Activated naive CD4-positive, alpha-beta T cell treated with anti-CD3 and anti-CD28 coated beads, Interleukin-2, amount 10 ng/mL, durations not matched to agents 7 days and 5 days (primary cell): ENCODE measurements around the gene TET2.

Experiments
- CTCF ChIA-PET: fragments of 350-600 bp; sonication (Branson Sonifier 250); formaldehyde crosslinking; loops from one replicate; lab custom pipeline; 2021; ENCODE audit warnings: antibody characterized with exemption; lab: Charles Lee
- DNase-seq: peaks from one replicate; pipeline ENCODE4 v3.0.0-alpha.2; 2020
- H3K27ac Mint-ChIP-seq: one replicate; pipeline ENCODE4 v1.8.0; 2021; ENCODE audit warnings: mild to moderate bottlenecking, moderate library complexity, mixed read lengths
- H3K27me3 Mint-ChIP-seq: one replicate; pipeline ENCODE4 v1.8.0; 2021; ENCODE audit warnings: mild to moderate bottlenecking, mixed read lengths
- H3K36me3 Mint-ChIP-seq: one replicate; pipeline ENCODE4 v1.8.0; 2021; ENCODE audit warnings: mixed read lengths
- H3K4me1 Mint-ChIP-seq: one replicate; pipeline ENCODE4 v1.8.0; 2021; ENCODE audit warnings: mixed read lengths
- H3K4me3 Mint-ChIP-seq: one replicate; pipeline ENCODE4 v1.8.0; 2021; ENCODE audit warnings: mild to moderate bottlenecking, moderate library complexity, mixed read lengths
- H3K9me3 Mint-ChIP-seq: one replicate; pipeline ENCODE4 v1.8.0; 2021; ENCODE audit warnings: mixed read lengths

Gene TET2

DNA sequence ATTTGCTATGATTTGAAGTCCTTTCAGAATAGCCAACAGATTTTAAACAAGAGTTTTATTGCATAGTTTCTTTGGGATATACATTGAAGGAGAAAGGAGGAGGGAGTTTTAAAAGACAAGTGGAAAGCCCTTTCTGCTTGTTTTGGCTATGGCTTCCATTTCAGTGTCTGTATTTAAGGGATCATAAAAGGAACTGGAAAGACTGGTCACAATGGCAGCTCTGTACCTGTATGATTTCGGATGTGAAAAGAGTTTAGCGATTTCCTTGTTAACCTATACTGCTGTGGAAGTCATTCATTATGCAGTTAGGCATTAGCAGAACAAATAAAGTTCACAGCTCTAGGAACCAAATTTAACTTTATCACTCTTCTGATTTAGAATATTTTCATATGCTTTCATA lies 60.7 kb downstream of the TET2 start:
- H3K4me3 Mint-ChIP-seq, result no peak overlapping the region
- H3K4me1 Mint-ChIP-seq, result no peaks in the 10 kb centered on the region
- no peaks in the 10 kb centered on the region for H3K27me3 Mint-ChIP-seq
- no peaks in the 10 kb centered on the region for H3K9me3 Mint-ChIP-seq
- CTCF ChIA-PET, result no interaction called here
- no peak overlapping the region for H3K27ac Mint-ChIP-seq
- DNase-seq, result no peak
- peaks cover 28% of the 10 kb centered on the region for H3K36me3 Mint-ChIP-seq

DNA sequence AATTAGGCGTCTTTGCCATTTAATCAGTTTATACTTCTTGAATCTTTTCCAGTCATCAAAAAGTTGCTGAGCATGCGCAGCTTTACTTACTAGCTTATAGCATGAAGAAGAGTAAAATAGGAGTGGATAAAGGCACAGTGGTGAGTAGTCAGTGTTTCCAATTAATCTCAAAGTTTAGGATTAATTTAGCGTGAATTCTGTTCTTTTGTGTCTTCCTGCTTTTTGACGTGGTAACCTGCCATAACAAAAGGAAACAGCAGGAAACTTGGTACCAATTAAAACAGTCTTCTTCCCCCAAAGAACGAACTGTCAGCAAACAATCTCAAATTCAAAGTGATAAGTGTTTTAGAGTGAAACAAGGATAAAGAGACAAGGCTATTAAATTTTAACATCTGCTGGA lies 61.9 kb downstream of the TET2 start:
- H3K27ac Mint-ChIP-seq, result no peak overlapping the region
- DNase-seq, result no peak
- no peaks in the 10 kb centered on the region for H3K4me1 Mint-ChIP-seq
- H3K27me3 Mint-ChIP-seq, result no peaks in the 10 kb centered on the region
- H3K9me3 Mint-ChIP-seq, result no peaks in the 10 kb centered on the region
- peaks cover 28% of the 10 kb centered on the region for H3K36me3 Mint-ChIP-seq
- CTCF ChIA-PET, result no interaction called here
- no peak overlapping the region for H3K4me3 Mint-ChIP-seq

DNA sequence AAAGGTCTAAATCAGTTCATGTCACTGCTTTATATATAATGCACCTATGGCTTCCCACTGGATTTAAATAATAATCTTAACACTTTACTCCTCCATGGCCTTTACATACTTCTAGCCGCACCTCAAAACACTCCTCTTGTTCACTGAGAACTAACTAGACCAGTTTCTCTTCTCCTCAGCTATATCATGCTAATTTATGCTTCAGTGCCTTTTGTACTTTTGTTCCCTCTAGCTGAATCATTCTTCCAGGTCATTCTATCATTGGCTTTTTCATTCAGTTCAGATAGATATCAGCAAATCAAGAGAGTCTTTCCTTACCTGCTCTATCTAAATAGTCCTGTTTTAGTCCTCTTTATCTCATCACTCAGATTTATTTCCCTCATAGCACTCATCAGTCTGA lies 64.2 kb downstream of the TET2 start:
- Mint-ChIP-seq H3K4me1 (peaks cover 10% of the 10 kb centered on the region), H3K9me3 (no peaks in the 10 kb centered on the region), H3K4me3 (no peak overlapping the region), H3K36me3 (peaks cover 31% of the 10 kb centered on the region), H3K27ac (no peak overlapping the region), H3K27me3 (no peaks in the 10 kb centered on the region)
- CTCF ChIA-PET, result no interaction called here
- no peak for DNase-seq

DNA sequence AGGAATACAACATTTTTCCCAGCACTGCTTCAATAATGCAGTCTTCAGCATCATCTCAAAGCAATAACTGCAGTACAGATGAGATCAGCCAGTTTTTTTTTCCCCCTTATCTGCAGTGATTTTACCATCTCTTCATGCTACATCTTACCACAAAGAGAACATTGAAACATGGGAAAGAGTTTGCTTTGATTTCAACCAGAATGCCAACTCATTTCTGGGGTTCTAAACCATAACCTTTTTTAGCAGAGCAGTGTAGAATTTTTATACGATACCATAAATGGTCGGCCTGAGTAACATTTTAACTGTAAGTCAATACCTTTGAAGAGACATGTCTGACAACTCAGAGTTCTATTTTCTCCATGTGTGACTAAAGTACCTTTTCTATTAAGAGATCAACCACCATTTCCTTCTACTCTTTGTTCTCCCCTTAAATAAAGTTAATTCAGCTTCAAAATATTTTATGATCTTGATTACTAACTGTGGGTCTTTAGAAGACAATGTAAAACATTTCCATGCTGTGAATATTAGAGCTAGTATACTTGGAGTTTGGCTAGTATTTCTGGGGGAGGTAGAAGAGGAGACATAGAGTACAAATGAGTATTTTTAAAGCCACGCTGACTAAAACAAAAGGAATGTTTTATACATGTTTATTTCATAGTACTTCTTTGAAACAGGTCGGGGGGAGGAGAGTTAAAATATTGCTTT lies 69.1 kb downstream of the TET2 start:
- CTCF ChIA-PET, result interaction anchor here (1.4 kb wide), 1 partner anchor 258 kb away, joined by 3 read pairs; the partner anchor contains the start of gene PPA2
- H3K27me3 Mint-ChIP-seq, result no peaks in the 10 kb centered on the region
- H3K4me3 Mint-ChIP-seq, result no peak overlapping the region
- peaks cover 27% of the 10 kb centered on the region for H3K36me3 Mint-ChIP-seq
- DNase-seq, result no peak
- H3K4me1 Mint-ChIP-seq, result peaks cover 15% of the 10 kb centered on the region
- H3K9me3 Mint-ChIP-seq, result no peaks in the 10 kb centered on the region
- no peak overlapping the region for H3K27ac Mint-ChIP-seq

DNA sequence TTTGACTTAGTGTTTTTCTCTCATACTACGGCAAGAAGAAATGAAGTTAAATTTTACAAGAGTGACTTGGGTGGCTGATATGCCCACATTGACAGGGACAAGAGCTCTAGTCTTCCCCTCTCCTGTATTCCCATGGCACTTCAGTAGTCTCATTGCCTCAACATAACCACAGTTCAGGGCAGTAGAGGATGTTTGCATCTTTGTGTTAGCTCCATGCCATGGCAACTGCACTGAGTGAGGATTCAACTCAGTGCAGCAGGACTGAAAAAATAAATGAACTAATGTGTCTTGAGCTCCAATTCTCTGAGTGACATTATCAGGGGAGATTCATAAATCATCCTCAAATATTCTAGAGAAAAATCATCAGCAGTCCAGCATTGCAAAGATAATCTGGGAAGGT lies 78.8 kb downstream of the TET2 start:
- H3K36me3 Mint-ChIP-seq, result peaks cover 3% of the 10 kb centered on the region
- H3K4me1 Mint-ChIP-seq, result no peaks in the 10 kb centered on the region
- no peak overlapping the region for H3K27ac Mint-ChIP-seq
- peaks cover 2% of the 10 kb centered on the region for H3K9me3 Mint-ChIP-seq
- H3K27me3 Mint-ChIP-seq, result no peaks in the 10 kb centered on the region
- no peak for DNase-seq
- CTCF ChIA-PET, result interaction anchor here (0.7 kb wide), 1 partner anchor 247 kb away, joined by 3 read pairs; no protein-coding TSS in a partner anchor
- H3K4me3 Mint-ChIP-seq, result no peak overlapping the region

DNA sequence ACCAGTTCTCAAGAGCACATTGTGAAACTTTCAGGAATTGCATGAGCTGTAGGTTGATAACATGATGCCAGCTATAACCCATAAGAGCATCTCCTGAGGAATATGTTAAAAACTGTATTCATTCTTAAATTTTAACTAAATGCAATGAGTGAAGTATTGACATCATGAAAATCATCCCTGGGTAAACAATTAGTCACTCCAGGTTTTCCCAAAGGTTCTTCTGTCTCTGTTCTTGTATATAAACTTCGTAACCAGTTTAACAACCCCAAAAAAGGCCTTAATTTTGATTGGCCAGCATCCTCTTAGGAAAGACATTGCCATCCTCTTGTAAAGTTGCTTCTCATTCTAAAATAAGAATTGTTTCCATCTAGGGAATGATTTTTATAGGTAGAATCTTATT lies 80.4 kb downstream of the TET2 start:
- CTCF ChIA-PET, result no interaction called here
- no peak overlapping the region for H3K27ac Mint-ChIP-seq
- H3K36me3 Mint-ChIP-seq, result peaks cover 3% of the 10 kb centered on the region
- no peak for DNase-seq
- no peak overlapping the region for H3K4me3 Mint-ChIP-seq
- no peaks in the 10 kb centered on the region for H3K4me1 Mint-ChIP-seq
- H3K9me3 Mint-ChIP-seq, result peaks cover 2% of the 10 kb centered on the region
- H3K27me3 Mint-ChIP-seq, result no peaks in the 10 kb centered on the region

DNA sequence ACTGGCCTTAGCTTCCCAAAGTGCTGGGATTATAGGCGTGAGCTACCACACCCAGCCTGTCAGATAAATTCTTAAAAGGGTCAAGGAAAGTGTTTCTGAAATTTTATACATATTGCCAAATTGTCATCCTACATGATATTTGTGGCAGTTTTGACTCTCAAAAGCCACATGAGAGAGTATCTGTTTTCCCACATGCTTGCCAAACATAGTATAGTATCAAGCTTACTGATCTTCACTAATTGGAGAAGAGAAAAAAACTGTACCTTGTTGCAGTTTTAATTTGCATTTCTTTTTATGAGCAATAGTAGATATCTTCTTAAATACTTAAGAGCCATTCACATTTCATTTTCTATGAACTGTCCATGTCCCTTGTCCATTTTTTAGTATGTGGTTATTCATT lies 83.6 kb downstream of the TET2 start:
- H3K27ac Mint-ChIP-seq, result no peak overlapping the region
- CTCF ChIA-PET, result no interaction called here

DNA sequence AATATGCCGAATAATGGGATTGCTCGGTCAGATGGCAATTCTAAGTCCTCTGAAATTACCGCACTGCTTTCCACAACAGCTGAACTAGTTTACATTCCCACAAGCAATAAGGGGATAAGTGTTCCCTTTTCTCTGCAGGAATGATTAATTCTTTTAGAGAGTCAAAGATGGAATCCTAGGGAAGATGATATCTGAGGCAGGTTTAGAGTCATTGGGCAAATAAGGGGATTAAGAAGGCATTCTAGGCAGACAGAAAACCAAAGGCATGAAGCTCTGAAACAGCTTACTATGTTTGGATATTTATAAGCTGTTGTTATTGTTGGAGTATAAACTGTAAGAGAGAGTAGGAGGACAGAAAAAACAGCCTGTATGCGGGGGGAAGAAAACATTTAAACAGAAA lies 85.7 kb downstream of the TET2 start:
- peaks cover 8% of the 10 kb centered on the region for H3K4me1 Mint-ChIP-seq
- H3K27ac Mint-ChIP-seq, result no peak overlapping the region
- H3K4me3 Mint-ChIP-seq, result no peak overlapping the region
- H3K36me3 Mint-ChIP-seq, result peaks cover 32% of the 10 kb centered on the region
- DNase-seq, result no peak
- CTCF ChIA-PET, result interaction anchor here (1.0 kb wide), 1 partner anchor 27 kb away, joined by 3 read pairs; no protein-coding TSS in a partner anchor
- H3K27me3 Mint-ChIP-seq, result no peaks in the 10 kb centered on the region
- no peaks in the 10 kb centered on the region for H3K9me3 Mint-ChIP-seq

More for the DNA sequence above, 83.6 kb downstream of the TET2 start:
- Mint-ChIP-seq H3K4me3 (no peak overlapping the region), H3K9me3 (no peaks in the 10 kb centered on the region), H3K27me3 (no peaks in the 10 kb centered on the region), H3K4me1 (no peaks in the 10 kb centered on the region), H3K36me3 (peaks cover 16% of the 10 kb centered on the region)
- DNase-seq, result no peak

DNA sequence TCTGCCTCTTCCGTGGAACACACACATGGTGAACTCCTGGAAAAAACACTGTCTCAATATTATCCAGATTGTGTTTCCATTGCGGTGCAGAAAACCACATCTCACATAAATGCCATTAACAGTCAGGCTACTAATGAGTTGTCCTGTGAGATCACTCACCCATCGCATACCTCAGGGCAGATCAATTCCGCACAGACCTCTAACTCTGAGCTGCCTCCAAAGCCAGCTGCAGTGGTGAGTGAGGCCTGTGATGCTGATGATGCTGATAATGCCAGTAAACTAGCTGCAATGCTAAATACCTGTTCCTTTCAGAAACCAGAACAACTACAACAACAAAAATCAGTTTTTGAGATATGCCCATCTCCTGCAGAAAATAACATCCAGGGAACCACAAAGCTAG lies 87.9 kb downstream of the TET2 start:
- Mint-ChIP-seq H3K4me3 (no peak overlapping the region), H3K27me3 (no peaks in the 10 kb centered on the region), H3K36me3 (peaks cover 48% of the 10 kb centered on the region), H3K27ac (no peak overlapping the region), H3K9me3 (no peaks in the 10 kb centered on the region), H3K4me1 (peaks cover 8% of the 10 kb centered on the region)
- no peak for DNase-seq
- CTCF ChIA-PET, result interaction anchor here (0.6 kb wide), 1 partner anchor 1481 kb away, joined by 3 read pairs; no protein-coding TSS in a partner anchor

DNA sequence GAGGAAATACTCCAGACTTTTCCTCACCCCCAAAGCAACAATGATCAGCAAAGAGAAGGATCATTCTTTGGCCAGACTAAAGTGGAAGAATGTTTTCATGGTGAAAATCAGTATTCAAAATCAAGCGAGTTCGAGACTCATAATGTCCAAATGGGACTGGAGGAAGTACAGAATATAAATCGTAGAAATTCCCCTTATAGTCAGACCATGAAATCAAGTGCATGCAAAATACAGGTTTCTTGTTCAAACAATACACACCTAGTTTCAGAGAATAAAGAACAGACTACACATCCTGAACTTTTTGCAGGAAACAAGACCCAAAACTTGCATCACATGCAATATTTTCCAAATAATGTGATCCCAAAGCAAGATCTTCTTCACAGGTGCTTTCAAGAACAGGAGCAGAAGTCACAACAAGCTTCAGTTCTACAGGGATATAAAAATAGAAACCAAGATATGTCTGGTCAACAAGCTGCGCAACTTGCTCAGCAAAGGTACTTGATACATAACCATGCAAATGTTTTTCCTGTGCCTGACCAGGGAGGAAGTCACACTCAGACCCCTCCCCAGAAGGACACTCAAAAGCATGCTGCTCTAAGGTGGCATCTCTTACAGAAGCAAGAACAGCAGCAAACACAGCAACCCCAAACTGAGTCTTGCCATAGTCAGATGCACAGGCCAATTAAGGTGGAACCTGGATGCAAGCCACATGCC lies 89.7 kb downstream of the TET2 start:
- Mint-ChIP-seq H3K27ac (no peak overlapping the region), H3K27me3 (no peaks in the 10 kb centered on the region), H3K36me3 (peaks cover 56% of the 10 kb centered on the region), H3K9me3 (no peaks in the 10 kb centered on the region), H3K4me3 (no peak overlapping the region), H3K4me1 (peaks cover 8% of the 10 kb centered on the region)
- no peak for DNase-seq
- CTCF ChIA-PET, result no interaction called here

DNA sequence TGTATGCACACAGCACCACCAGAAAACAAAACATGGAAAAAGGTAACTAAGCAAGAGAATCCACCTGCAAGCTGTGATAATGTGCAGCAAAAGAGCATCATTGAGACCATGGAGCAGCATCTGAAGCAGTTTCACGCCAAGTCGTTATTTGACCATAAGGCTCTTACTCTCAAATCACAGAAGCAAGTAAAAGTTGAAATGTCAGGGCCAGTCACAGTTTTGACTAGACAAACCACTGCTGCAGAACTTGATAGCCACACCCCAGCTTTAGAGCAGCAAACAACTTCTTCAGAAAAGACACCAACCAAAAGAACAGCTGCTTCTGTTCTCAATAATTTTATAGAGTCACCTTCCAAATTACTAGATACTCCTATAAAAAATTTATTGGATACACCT lies 90.2 kb downstream of the TET2 start:
- Mint-ChIP-seq H3K4me3 (no peak overlapping the region), H3K27me3 (no peaks in the 10 kb centered on the region), H3K36me3 (peaks cover 56% of the 10 kb centered on the region), H3K4me1 (peaks cover 8% of the 10 kb centered on the region), H3K27ac (no peak overlapping the region), H3K9me3 (no peaks in the 10 kb centered on the region)
- CTCF ChIA-PET, result no interaction called here
- DNase-seq, result no peak

DNA sequence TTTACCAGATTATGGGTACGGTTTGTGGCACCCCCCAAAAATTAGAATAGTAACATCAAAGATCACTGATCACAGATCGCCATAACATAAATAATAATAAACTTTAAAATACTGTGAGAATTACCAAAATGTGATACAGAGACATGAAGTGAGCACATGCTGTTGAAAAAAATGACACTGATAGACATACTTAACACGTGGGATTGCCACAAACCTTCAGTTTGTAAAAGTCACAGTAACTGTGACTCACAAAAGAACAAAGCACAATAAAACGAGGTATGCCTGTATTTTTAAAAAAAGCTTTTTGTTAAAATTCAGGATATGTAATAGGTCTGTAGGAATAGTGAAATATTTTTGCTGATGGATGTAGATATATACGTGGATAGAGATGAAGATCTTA lies 93.4 kb downstream of the TET2 start:
- CTCF ChIA-PET, result interaction anchor here (1.3 kb wide), 1 partner anchor 234 kb away, joined by 4 read pairs; the partner anchor contains the start of gene PPA2
- no peak for DNase-seq
- Mint-ChIP-seq H3K27ac (no peak overlapping the region), H3K36me3 (peaks cover 54% of the 10 kb centered on the region), H3K4me1 (peaks cover 8% of the 10 kb centered on the region), H3K9me3 (no peaks in the 10 kb centered on the region), H3K4me3 (no peak overlapping the region), H3K27me3 (no peaks in the 10 kb centered on the region)

DNA sequence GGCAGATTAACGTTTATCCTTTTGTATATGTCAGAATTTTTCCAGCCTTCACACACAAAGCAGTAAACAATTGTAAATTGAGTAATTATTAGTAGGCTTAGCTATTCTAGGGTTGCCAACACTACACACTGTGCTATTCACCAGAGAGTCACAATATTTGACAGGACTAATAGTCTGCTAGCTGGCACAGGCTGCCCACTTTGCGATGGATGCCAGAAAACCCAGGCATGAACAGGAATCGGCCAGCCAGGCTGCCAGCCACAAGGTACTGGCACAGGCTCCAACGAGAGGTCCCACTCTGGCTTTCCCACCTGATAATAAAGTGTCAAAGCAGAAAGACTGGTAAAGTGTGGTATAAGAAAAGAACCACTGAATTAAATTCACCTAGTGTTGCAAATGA lies 94.8 kb downstream of the TET2 start:
- no peak for DNase-seq
- CTCF ChIA-PET, result interaction anchor here (1.3 to 1.6 kb wide), 2 partner anchors 79 to 232 kb away, joined by 3 to 4 read pairs; partner anchors contain the start of gene PPA2
- H3K4me3 Mint-ChIP-seq, result no peak overlapping the region
- peaks cover 40% of the 10 kb centered on the region for H3K36me3 Mint-ChIP-seq
- H3K27ac Mint-ChIP-seq, result no peak overlapping the region
- no peaks in the 10 kb centered on the region for H3K27me3 Mint-ChIP-seq
- no peaks in the 10 kb centered on the region for H3K9me3 Mint-ChIP-seq
- H3K4me1 Mint-ChIP-seq, result no peaks in the 10 kb centered on the region

DNA sequence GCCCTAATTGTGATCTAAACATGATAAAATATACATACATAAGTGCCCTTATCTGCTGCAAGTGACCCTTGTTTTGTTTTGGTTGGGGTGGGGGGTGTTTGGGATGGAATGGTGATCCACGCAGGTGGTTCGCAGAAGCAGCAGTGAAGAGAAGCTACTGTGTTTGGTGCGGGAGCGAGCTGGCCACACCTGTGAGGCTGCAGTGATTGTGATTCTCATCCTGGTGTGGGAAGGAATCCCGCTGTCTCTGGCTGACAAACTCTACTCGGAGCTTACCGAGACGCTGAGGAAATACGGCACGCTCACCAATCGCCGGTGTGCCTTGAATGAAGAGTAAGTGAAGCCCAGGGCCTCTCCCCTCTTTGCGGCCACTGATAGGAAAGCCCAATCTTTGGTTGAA lies 96.8 kb downstream of the TET2 start:
- Mint-ChIP-seq H3K9me3 (no peaks in the 10 kb centered on the region), H3K27me3 (no peaks in the 10 kb centered on the region), H3K36me3 (peaks cover 31% of the 10 kb centered on the region), H3K4me3 (no peak overlapping the region), H3K4me1 (no peaks in the 10 kb centered on the region), H3K27ac (no peak overlapping the region)
- CTCF ChIA-PET, result no interaction called here
- DNase-seq, result no peak

DNA sequence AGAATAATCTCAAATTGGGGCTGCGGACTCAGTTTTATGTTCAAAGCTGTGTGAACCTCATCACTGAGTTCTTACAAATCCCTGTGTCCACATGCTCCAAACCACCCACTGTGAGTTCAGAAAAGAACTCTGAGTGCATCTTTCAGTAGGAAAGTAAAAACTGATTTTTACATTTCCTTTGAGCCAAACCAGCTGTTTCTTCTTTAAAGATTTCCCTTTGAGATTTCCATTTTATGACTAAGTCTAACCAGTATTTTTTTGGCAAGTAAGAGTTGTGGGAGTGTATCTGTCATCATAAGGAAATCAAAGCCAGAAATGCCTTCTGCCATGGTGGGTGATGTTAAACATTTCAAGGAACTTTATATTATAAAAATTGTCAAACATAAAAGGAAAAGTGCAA lies 100.0 kb downstream of the TET2 start:
- CTCF ChIA-PET, result no interaction called here
- H3K4me3 Mint-ChIP-seq, result no peak overlapping the region
- H3K27ac Mint-ChIP-seq, result no peak overlapping the region
- DNase-seq, result no peak
- no peaks in the 10 kb centered on the region for H3K9me3 Mint-ChIP-seq
- no peaks in the 10 kb centered on the region for H3K27me3 Mint-ChIP-seq
- peaks cover 27% of the 10 kb centered on the region for H3K36me3 Mint-ChIP-seq
- no peaks in the 10 kb centered on the region for H3K4me1 Mint-ChIP-seq
